WTC11 (cell line): ENCODE results near the gene SPACDR. TPM values are rescaled to one million over a fixed set of nuclear protein-coding genes. Genes with fewer than 3 reads are reported as not detected.

Experiments
- ATAC-seq: fragments of 200-7000 bp; cut with Tn5 transposase; 2 replicates; pipeline ENCODE4 v1.10.0; 2021; ENCODE audit warnings: mild to moderate bottlenecking, moderate library complexity
- CTCF ChIA-PET: fragments of 300-600 bp; sonication (Branson Sonifier 250); formaldehyde crosslinking; loops from one replicate; lab custom pipeline; 2021; ENCODE audit warnings: antibody characterized with exemption; lab: Charles Lee
- POLR2A ChIA-PET: fragments of 350-600 bp; sonication (Branson Sonifier 250); formaldehyde crosslinking; loops from one replicate; lab custom pipeline; 2021; ENCODE audit warnings: antibody characterized with exemption; lab: Charles Lee
- DNase-seq: peaks from one replicate; pipeline ENCODE4 v3.0.0; 2021; ENCODE audit warnings: low spot score
- H3K27ac Mint-ChIP-seq: 2 replicates; pipeline ENCODE4 v1.8.0; 2021; ENCODE audit warnings: mixed read lengths
- H3K27me3 Mint-ChIP-seq: 2 replicates; pipeline ENCODE4 v1.8.0; 2021; ENCODE audit warnings: low read depth, mild to moderate bottlenecking, moderate library complexity, mixed read lengths
- H3K36me3 Mint-ChIP-seq: 2 replicates; pipeline ENCODE4 v1.8.0; 2021; ENCODE audit warnings: mixed read lengths
- H3K4me1 Mint-ChIP-seq: 2 replicates; pipeline ENCODE4 v1.8.0; 2022; ENCODE audit warnings: mixed read lengths
- H3K4me3 Mint-ChIP-seq: 2 replicates; pipeline ENCODE4 v1.8.0; 2021; ENCODE audit warnings: mild to moderate bottlenecking, moderate library complexity, mixed read lengths
- H3K9me3 Mint-ChIP-seq: 2 replicates; pipeline ENCODE4 v1.8.0; 2021; ENCODE audit warnings: mixed read lengths
- CREB1 ChIP-seq: sonication (generic); formaldehyde crosslinking; IDR thresholded peaks from 2 replicates; pipeline ENCODE4 v1.8.0; 2023; ENCODE audit warnings: mild to moderate bottlenecking, missing genetic modification reagents
- E2F4 ChIP-seq: sonication (generic); formaldehyde crosslinking; IDR thresholded peaks from 2 replicates; pipeline ENCODE4 v1.8.1; 2022; ENCODE audit warnings: low read depth, mild to moderate bottlenecking, moderate library complexity, missing genetic modification reagents, borderline replicate concordance
- EMX1 ChIP-seq: fragments of 250-450 bp; sonication (Bioruptor Pico); IDR thresholded peaks from 2 replicates; pipeline ENCODE4 v1.8.0; 2021; ENCODE audit warnings: mild to moderate bottlenecking
- ETV6 ChIP-seq: sonication (generic); formaldehyde crosslinking; IDR thresholded peaks from 2 replicates; pipeline ENCODE4 v1.8.1; 2022; ENCODE audit warnings: mild to moderate bottlenecking, missing genetic modification reagents
- FOXJ3 ChIP-seq: sonication (generic); formaldehyde crosslinking; IDR thresholded peaks from 2 replicates; pipeline ENCODE4 v1.9.0; 2021; ENCODE audit warnings: missing genetic modification reagents, mild to moderate bottlenecking, borderline replicate concordance
- IRF1 ChIP-seq: sonication (generic); formaldehyde crosslinking; IDR thresholded peaks from 2 replicates; pipeline ENCODE4 v1.8.0; 2023; ENCODE audit warnings: missing genetic modification reagents
- IRF2 ChIP-seq: sonication (generic); formaldehyde crosslinking; IDR thresholded peaks from 2 replicates; pipeline ENCODE4 v1.8.0; 2022; ENCODE audit warnings: low read depth, missing genetic modification reagents, borderline replicate concordance
- MYBL2 ChIP-seq: sonication (generic); formaldehyde crosslinking; IDR thresholded peaks from 2 replicates; pipeline ENCODE4 v1.8.1; 2023; ENCODE audit warnings: mild to moderate bottlenecking, moderate library complexity, missing genetic modification reagents
- NFYB ChIP-seq: sonication (generic); formaldehyde crosslinking; conservative IDR thresholded peaks from 2 replicates; pipeline ENCODE4 v1.8.0; 2022; ENCODE audit warnings: low read depth, missing genetic modification reagents
- NR1H2 ChIP-seq: sonication (generic); formaldehyde crosslinking; IDR thresholded peaks from 2 replicates; pipeline ENCODE4 v1.9.0; 2021; ENCODE audit warnings: mild to moderate bottlenecking, moderate library complexity, missing genetic modification reagents
- PRDM15 ChIP-seq: sonication (generic); formaldehyde crosslinking; IDR thresholded peaks from 2 replicates; pipeline ENCODE4 v1.8.0; 2022; ENCODE audit warnings: missing genetic modification reagents
- PRRX2 ChIP-seq: fragments of 250-450 bp; sonication (Bioruptor Pico); IDR thresholded peaks from 2 replicates; pipeline ENCODE4 v1.8.0; 2021; ENCODE audit warnings: mild to moderate bottlenecking
- USF1 ChIP-seq: sonication (generic); formaldehyde crosslinking; IDR thresholded peaks from 2 replicates; pipeline ENCODE4 v1.8.0; 2022; ENCODE audit warnings: mild to moderate bottlenecking, missing genetic modification reagents
- ZNF219 ChIP-seq: sonication (generic); formaldehyde crosslinking; IDR thresholded peaks from 2 replicates; pipeline ENCODE4 v1.8.0; 2023; ENCODE audit warnings: missing genetic modification reagents, mild to moderate bottlenecking, borderline replicate concordance
- ZNF263 ChIP-seq: sonication (generic); formaldehyde crosslinking; IDR thresholded peaks from 2 replicates; pipeline ENCODE4 v1.8.1; 2022; ENCODE audit warnings: low read depth, mild to moderate bottlenecking, moderate library complexity, missing genetic modification reagents
- ZNF317 ChIP-seq: sonication (generic); formaldehyde crosslinking; IDR thresholded peaks from 2 replicates; pipeline ENCODE4 v1.8.1; 2023; ENCODE audit warnings: low read depth, mild to moderate bottlenecking, moderate library complexity, missing genetic modification reagents, borderline replicate concordance
- ZNF671 ChIP-seq: fragments of 250-450 bp; sonication (Bioruptor Pico); IDR thresholded peaks from 2 replicates; pipeline ENCODE4 v1.8.0; 2021; ENCODE audit warnings: mild to moderate bottlenecking
- total RNA-seq: library from RNA; stranded (reverse); gene quantifications from 3 replicates; pipeline ENCODE4 v1.2.3, GENCODE V29; 2021

SPACDR gene
- total RNA-seq, 1 experiment from 2014 or later = 0.33 TPM

GRCh38 chr7:100437150-100438100 is 26.6 kb downstream of the SPACDR start:
- H3K4me1 Mint-ChIP-seq = peaks cover 23% of the 10 kb centered on the region
- H3K9me3 Mint-ChIP-seq = no peaks in the 10 kb centered on the region
- no peak for DNase-seq
- CTCF ChIA-PET = interaction anchor here (0.6 to 2.1 kb wide), 10 partner anchors 13 to 426 kb away, joined by 3 to 16 read pairs (median 4); partner anchors contain the start of gene FBXO24
- peaks cover 25% of the 10 kb centered on the region for H3K36me3 Mint-ChIP-seq
- no peak overlapping the region; the same call in 1 of the 2 replicates for H3K27ac Mint-ChIP-seq
- no peak for ATAC-seq
- peak overlapping the region; percentile 87 for H3K4me3 Mint-ChIP-seq
- POLR2A ChIA-PET = interaction anchor here (0.6 to 3.7 kb wide), 5 partner anchors 8 to 417 kb away, joined by 3 to 13 read pairs (median 5); partner anchors contain the start of gene ZCWPW1
- no peak for TF ChIP-seq IRF1 (CRISPR knock-in tag)
- TF ChIP-seq ZNF263 (CRISPR knock-in tag) = no peak
- no peak for TF ChIP-seq E2F4 (CRISPR knock-in tag)
- no peak for TF ChIP-seq NR1H2 (CRISPR knock-in tag)
- TF ChIP-seq ZNF317 (CRISPR knock-in tag) = no peak
- TF ChIP-seq PRRX2 (CRISPR knock-in tag) = no peak
- no peak for TF ChIP-seq PRDM15 (CRISPR knock-in tag)
- TF ChIP-seq CREB1 (CRISPR knock-in tag) = no peak
- no peaks in the 10 kb centered on the region for H3K27me3 Mint-ChIP-seq

- no peaks in the 10 kb centered on the region for H3K27me3 Mint-ChIP-seq
- H3K9me3 Mint-ChIP-seq = no peaks in the 10 kb centered on the region
- ChIA-PET POLR2A (interaction anchor here (0.6 to 3.7 kb wide), 5 partner anchors 8 to 624 kb away, joined by 3 to 13 read pairs (median 6); partner anchors contain the start of gene ZCWPW1), CTCF (interaction anchor here (1.0 to 2.1 kb wide), 6 partner anchors 14 to 124 kb away, joined by 3 to 16 read pairs (median 4); no protein-coding TSS in a partner anchor)
- H3K27ac Mint-ChIP-seq = peak overlapping the region; percentile 58
- DNase-seq (peak; percentile 47), ATAC-seq (peak; percentile 17)
- H3K4me3 Mint-ChIP-seq = peak overlapping the region; percentile 89
- H3K36me3 Mint-ChIP-seq = peaks cover 27% of the 10 kb centered on the region
- H3K4me1 Mint-ChIP-seq = peaks cover 36% of the 10 kb centered on the region
- TF ChIP-seq ZNF317 (CRISPR knock-in tag) (no peak), ZNF219 (CRISPR knock-in tag) (peak; percentile 59; the same call in 1 of the 2 replicates), FOXJ3 (CRISPR knock-in tag) (no peak), MYBL2 (no peak; the same call in 1 of the 2 replicates), EMX1 (CRISPR knock-in tag) (peak; percentile 73; the same call in 1 of the 2 replicates), PRDM15 (CRISPR knock-in tag) (0 out of 2 replicates have a peak, but pooled peaks have one; percentile 11), NFYB (CRISPR knock-in tag) (0 out of 2 replicates have a peak, but pooled peaks have one; percentile 8), ZNF671 (CRISPR knock-in tag) (0 out of 2 replicates have a peak, but pooled peaks have one; percentile 47), IRF2 (no peak), USF1 (CRISPR knock-in tag) (peak; percentile 16; the same call in 1 of the 2 replicates), ETV6 (CRISPR knock-in tag) (peak; percentile 79; the same call in 1 of the 2 replicates)
Observed at GRCh38 chr7:100435401-100436304, 28.4 kb downstream of the SPACDR start.
